ENCODE measurements around the gene VGLL4. TPM values are rescaled to one million over a fixed set of nuclear protein-coding genes. Genes with fewer than 3 reads are reported as not detected.

VGLL4 gene
- total RNA-seq, 1 donor, result 94.2 TPM

- TF ChIP-seq CTCF (IDR thresholded peaks at IDR 0.05; ENCODE audit: insufficient read depth, low read length), result no peak
- DNase-seq (ENCODE audit: low read depth), result no peak
- H3K4me3 ChIP-seq (ENCODE audit: low read depth, low read length), result no peak overlapping the region
Measured at GRCh38 chr3:11589706-11590105, 54.0 kb downstream of the VGLL4 start.

- no peak overlapping the region for H3K4me3 ChIP-seq (ENCODE audit: low read depth, low read length)
- TF ChIP-seq CTCF (IDR thresholded peaks at IDR 0.05; ENCODE audit: insufficient read depth, low read length), result no peak
- no peak for DNase-seq (ENCODE audit: low read depth)
Measured at GRCh38 chr3:11588755-11589154, 55.0 kb downstream of the VGLL4 start.

GRCh38 chr3:11588338-11588737, 55.4 kb downstream of the VGLL4 start:
- no peak for DNase-seq (ENCODE audit: low read depth)
- no peak overlapping the region for H3K4me3 ChIP-seq (ENCODE audit: low read depth, low read length)
- no peak for TF ChIP-seq CTCF (IDR thresholded peaks at IDR 0.05; ENCODE audit: insufficient read depth, low read length)

- TF ChIP-seq CTCF (IDR thresholded peaks at IDR 0.05; ENCODE audit: insufficient read depth, low read length), result no peak
Measured at GRCh38 chr3:11587766-11588165, 55.9 kb downstream of the VGLL4 start.

GRCh38 chr3:11584570-11584969, 59.1 kb downstream of the VGLL4 start:
- no peak for TF ChIP-seq CTCF (IDR thresholded peaks at IDR 0.05; ENCODE audit: insufficient read depth, low read length)
- H3K4me3 ChIP-seq (ENCODE audit: low read depth, low read length), result no peak overlapping the region
- no peak for DNase-seq (ENCODE audit: low read depth)

More at GRCh38 chr3:11587766-11588165, 55.9 kb downstream of the VGLL4 start:
- no peak for DNase-seq (ENCODE audit: low read depth)
- no peak overlapping the region for H3K4me3 ChIP-seq (ENCODE audit: low read depth, low read length)

- peak; percentile 33 for DNase-seq (ENCODE audit: low read depth)
- no peak for TF ChIP-seq CTCF (IDR thresholded peaks at IDR 0.05; ENCODE audit: insufficient read depth, low read length)
- no peak overlapping the region for H3K4me3 ChIP-seq (ENCODE audit: low read depth, low read length)
Measured at GRCh38 chr3:11583638-11584046, 60.1 kb downstream of the VGLL4 start.

- TF ChIP-seq CTCF (IDR thresholded peaks at IDR 0.05; ENCODE audit: insufficient read depth, low read length), result no peak
- no peak overlapping the region for H3K4me3 ChIP-seq (ENCODE audit: low read depth, low read length)
- peak; percentile 46 for DNase-seq (ENCODE audit: low read depth)
Measured at GRCh38 chr3:11583235-11583634, 60.5 kb downstream of the VGLL4 start.
